ENCODE results near the gene B4GALT2. TPM values are rescaled to one million over a fixed set of nuclear protein-coding genes. Genes with fewer than 3 reads are reported as not detected.
A peak's percentile ranks its signal among the peaks of the same experiment; 100 is the strongest.

B4GALT2 gene
- total RNA-seq, 2 donors from 2014 or later: 62.7 to 72.7 TPM

- Histone ChIP-seq H3K4me3 (ENCODE audit: low read length) (no peak overlapping the region), H3K9ac (ENCODE audit: extremely low read depth, low read length, poor library complexity, severe bottlenecking) (no peak overlapping the region), H3K4me1 (ENCODE audit: control insufficient read depth, insufficient read depth, low read length) (no peaks in the 10 kb centered on the region), H3K27ac (ENCODE audit: low read depth, low read length) (no peak overlapping the region), H3K36me3 (ENCODE audit: control insufficient read depth, insufficient read depth, low read length) (no peaks in the 10 kb centered on the region), H3K27me3 (ENCODE audit: control insufficient read depth, insufficient read depth, low read length, poor library complexity, severe bottlenecking) (no peaks in the 10 kb centered on the region), H3K9me3 (ENCODE audit: control insufficient read depth, low read length) (no peaks in the 10 kb centered on the region)
- no peak for DNase-seq
- Mint-ChIP-seq H3K36me3 (ENCODE audit: low read depth) (peaks cover 7% of the 10 kb centered on the region), H3K27ac (no peak overlapping the region), H3K4me3 (no peak overlapping the region), H3K9me3 (no peaks in the 10 kb centered on the region), H3K4me1 (peaks cover 12% of the 10 kb centered on the region), H3K27me3 (ENCODE audit: insufficient read depth) (peaks cover 8% of the 10 kb centered on the region)
- WGBS, 2 experiments (ENCODE audit: insufficient coverage in 1 of 2, insufficient read length in 1 of 2): 95 to 96% methylated on average over 11 to 13 of the region's 13 CpGs
- no peak for TF ChIP-seq CTCF (conservative IDR thresholded peaks at IDR 0.05)
These were observed 46.0 kb downstream of the B4GALT2 start for GRCh38 chr1:44024903-44025525.

GRCh38 chr1:44025816-44026215, 46.8 kb downstream of the B4GALT2 start:
- no peak overlapping the region for H3K4me3 ChIP-seq (ENCODE audit: low read length)
- 86 to 100% methylated on average over 2 to 3 of the region's 3 CpGs for WGBS, 2 experiments (ENCODE audit: insufficient coverage in 1 of 2, insufficient read length in 1 of 2)
- no peak overlapping the region for H3K4me3 Mint-ChIP-seq

GRCh38 chr1:44027320-44027719, 48.3 kb downstream of the B4GALT2 start:
- Histone ChIP-seq H3K9ac (ENCODE audit: extremely low read depth, low read length, poor library complexity, severe bottlenecking) (no peak overlapping the region), H3K4me3 (ENCODE audit: low read length) (no peak overlapping the region), H3K27ac (ENCODE audit: low read depth, low read length) (no peak overlapping the region), H3K36me3 (ENCODE audit: control insufficient read depth, insufficient read depth, low read length) (no peaks in the 10 kb centered on the region), H3K9me3 (ENCODE audit: control insufficient read depth, low read length) (no peaks in the 10 kb centered on the region), H3K27me3 (ENCODE audit: control insufficient read depth, insufficient read depth, low read length, poor library complexity, severe bottlenecking) (no peaks in the 10 kb centered on the region), H3K4me1 (ENCODE audit: control insufficient read depth, insufficient read depth, low read length) (peaks cover 5% of the 10 kb centered on the region)
- Mint-ChIP-seq H3K9me3 (no peaks in the 10 kb centered on the region), H3K27ac (no peak overlapping the region), H3K4me1 (peaks cover 20% of the 10 kb centered on the region), H3K27me3 (ENCODE audit: insufficient read depth) (peaks cover 8% of the 10 kb centered on the region), H3K36me3 (ENCODE audit: low read depth) (peaks cover 6% of the 10 kb centered on the region), H3K4me3 (no peak overlapping the region)
- TF ChIP-seq CTCF (conservative IDR thresholded peaks at IDR 0.05): no peak
- 94 to 95% methylated on average over 2 to 3 of the region's 3 CpGs for WGBS, 2 experiments (ENCODE audit: insufficient coverage in 1 of 2, insufficient read length in 1 of 2)
- no peak for DNase-seq

More at GRCh38 chr1:44025816-44026215, 46.8 kb downstream of the B4GALT2 start:
- no peaks in the 10 kb centered on the region for H3K4me1 ChIP-seq (ENCODE audit: control insufficient read depth, insufficient read depth, low read length)
- no peaks in the 10 kb centered on the region for H3K9me3 ChIP-seq (ENCODE audit: control insufficient read depth, low read length)
- no peaks in the 10 kb centered on the region for H3K36me3 ChIP-seq (ENCODE audit: control insufficient read depth, insufficient read depth, low read length)
- TF ChIP-seq CTCF (conservative IDR thresholded peaks at IDR 0.05): no peak
- H3K27ac ChIP-seq (ENCODE audit: low read depth, low read length): no peak overlapping the region
- no peaks in the 10 kb centered on the region for H3K9me3 Mint-ChIP-seq
- H3K27me3 Mint-ChIP-seq (ENCODE audit: insufficient read depth): peaks cover 8% of the 10 kb centered on the region
- H3K27ac Mint-ChIP-seq: no peak overlapping the region
- peak; percentile 70 for DNase-seq
- H3K4me1 Mint-ChIP-seq: peaks cover 12% of the 10 kb centered on the region
- H3K9ac ChIP-seq (ENCODE audit: extremely low read depth, low read length, poor library complexity, severe bottlenecking): no peak overlapping the region
- peaks cover 7% of the 10 kb centered on the region for H3K36me3 Mint-ChIP-seq (ENCODE audit: low read depth)
- no peaks in the 10 kb centered on the region for H3K27me3 ChIP-seq (ENCODE audit: control insufficient read depth, insufficient read depth, low read length, poor library complexity, severe bottlenecking)

Measured in endodermal cell (in vitro differentiated cells).